NCI-H1092 (cell line): ENCODE results near the gene C19orf73.

ENCODE experiments used
- DNase-seq: peaks from one replicate; lab custom pipeline; 2025; lab: John Stamatoyannopoulos, UW

The C19orf73 gene

GRCh38 chr19:49101160-49101559 is 17.8 kb downstream of the C19orf73 start:
- DNase-seq, result no peak

- no peak for DNase-seq
Measured at GRCh38 chr19:49098795-49099194, 20.1 kb downstream of the C19orf73 start.

DNA sequence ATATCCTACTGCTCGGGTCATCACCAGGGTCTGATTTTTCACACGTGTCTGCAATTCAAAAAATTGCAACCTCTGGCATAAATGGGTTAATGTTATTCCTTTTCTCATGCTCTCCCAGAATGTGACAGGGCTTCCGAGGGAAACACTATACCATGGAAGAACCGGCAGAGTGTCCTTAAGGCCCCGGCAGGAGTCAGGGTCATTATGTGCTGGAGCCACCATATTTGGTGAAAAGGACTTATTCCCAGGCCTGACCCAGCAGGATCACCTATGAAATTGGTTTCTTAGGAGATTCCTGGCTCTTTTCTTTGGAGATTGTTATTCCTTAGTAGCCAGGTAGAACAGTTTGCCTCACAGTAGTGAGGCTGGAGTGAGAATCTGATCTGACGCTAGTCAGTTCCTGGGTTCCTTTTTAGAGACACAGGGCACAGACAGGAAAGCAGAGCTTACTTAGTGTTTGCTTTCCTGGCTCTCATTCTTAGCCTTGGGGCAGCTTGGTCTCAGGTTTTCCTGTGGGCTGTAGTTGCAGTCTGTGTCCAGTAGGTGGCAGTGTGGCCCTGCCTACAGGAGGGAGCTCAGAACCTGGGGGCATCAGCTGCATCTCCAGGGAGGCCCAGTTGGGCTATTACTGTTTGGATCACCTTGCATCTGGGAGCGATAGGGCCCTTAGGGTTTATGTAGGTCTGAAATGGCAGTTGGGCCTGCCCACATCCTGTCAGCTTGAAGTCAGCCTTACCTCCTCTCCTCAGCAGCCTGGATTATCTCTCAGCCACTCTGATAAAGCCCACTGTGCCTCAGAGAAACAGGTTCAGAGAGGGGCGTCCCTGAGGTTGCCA is 21.3 kb downstream of the C19orf73 start:
- DNase-seq, result peak; percentile 15

DNA sequence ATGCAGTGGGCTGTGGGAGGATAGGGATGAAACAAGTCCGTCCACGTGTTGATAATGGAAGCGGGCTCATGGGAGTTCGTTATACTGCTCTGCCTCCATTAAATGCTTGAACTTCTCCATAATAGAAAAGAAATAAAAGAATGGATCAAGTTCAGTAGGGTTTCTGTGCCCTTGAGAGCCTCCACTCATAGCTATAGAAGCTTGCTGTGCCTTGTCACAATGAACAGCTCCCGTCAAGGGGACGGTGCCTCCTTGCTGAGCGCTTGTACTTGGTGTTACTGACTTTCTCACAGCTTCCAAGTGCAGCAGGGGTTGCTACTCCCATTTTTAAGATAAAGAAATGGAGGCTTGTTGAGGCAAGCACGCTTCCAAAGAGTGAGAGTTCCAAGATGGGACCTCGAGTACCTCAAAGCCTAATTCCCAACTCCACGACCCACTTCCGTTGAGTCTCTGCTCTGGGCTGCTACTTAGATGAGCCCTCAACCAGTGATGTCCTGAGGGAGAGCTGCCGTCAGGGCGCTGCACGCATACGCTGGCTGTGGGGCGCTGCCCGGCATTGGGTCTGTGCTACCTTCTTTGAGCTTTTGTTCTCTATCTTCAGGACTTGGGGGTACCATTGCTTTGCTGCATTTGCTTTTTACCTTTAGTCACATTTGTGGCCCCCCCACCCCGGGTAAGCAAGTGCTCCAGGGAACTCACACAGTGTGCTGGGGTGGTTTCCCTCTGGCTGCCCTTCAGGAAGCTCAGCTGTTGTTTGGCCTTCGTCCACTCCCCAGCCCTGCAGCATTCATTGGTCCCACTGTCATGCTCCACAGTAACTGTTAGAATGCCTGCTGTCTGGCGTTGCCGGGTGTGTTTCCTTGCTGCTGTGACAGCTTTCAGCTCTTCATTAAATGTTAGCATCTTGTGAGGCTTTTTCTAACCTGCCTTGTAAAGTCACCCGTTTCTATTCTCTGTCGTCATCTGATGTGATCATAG is 24.1 kb downstream of the C19orf73 start:
- no peak for DNase-seq

DNA sequence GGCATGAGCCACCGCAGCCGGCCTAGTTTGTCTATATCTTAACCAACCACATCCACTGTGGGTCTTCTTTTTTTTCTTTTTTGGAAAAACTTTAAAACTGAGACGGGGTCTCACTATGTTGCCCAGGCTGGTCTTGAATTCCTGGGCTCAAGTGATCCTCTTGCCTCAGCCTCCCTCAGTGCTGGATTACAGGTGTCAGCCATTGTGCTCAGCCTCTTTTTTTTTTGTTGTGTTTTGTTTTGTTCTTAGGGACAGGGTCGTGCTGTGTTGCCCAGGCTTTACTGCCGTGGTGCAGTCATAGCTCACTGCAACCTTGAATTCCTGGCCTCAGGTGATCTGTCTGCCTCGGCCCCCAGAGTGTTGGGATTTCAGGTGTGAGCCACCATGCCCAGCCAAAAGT is 26.3 kb downstream of the C19orf73 start:
- DNase-seq, result no peak

- no peak for DNase-seq
Measured at GRCh38 chr19:49091391-49092038, 27.4 kb downstream of the C19orf73 start.

GRCh38 chr19:49086296-49086695 is 32.6 kb downstream of the C19orf73 start:
- DNase-seq, result no peak

DNA sequence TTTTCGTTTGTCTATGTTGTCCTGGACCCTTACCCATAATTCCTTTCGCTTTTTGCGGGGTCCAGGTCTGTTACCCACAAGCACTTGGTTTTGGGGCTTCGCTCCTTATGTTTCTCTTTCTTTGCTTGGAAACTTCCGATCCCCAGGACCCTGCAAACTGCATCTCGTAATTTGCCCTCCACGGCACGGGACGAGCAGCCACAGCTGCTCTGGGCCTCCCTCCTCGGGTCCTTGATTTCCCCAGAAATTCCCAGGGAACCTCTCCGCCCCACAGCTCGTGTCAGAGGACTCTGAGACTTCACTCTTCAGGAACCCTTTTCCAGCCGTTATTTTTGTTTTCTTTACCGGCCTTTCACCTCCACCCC is 33.1 kb downstream of the C19orf73 start:
- DNase-seq, result no peak

GRCh38 chr19:49085020-49085867 is 33.7 kb downstream of the C19orf73 start, which contains the start of gene SNRNP70:
SNRNP70 (plus strand) TSS chr19:49085451; CDS start chr19:49086415, 964 bp downstream.
- peak; percentile 97 for DNase-seq

DNA sequence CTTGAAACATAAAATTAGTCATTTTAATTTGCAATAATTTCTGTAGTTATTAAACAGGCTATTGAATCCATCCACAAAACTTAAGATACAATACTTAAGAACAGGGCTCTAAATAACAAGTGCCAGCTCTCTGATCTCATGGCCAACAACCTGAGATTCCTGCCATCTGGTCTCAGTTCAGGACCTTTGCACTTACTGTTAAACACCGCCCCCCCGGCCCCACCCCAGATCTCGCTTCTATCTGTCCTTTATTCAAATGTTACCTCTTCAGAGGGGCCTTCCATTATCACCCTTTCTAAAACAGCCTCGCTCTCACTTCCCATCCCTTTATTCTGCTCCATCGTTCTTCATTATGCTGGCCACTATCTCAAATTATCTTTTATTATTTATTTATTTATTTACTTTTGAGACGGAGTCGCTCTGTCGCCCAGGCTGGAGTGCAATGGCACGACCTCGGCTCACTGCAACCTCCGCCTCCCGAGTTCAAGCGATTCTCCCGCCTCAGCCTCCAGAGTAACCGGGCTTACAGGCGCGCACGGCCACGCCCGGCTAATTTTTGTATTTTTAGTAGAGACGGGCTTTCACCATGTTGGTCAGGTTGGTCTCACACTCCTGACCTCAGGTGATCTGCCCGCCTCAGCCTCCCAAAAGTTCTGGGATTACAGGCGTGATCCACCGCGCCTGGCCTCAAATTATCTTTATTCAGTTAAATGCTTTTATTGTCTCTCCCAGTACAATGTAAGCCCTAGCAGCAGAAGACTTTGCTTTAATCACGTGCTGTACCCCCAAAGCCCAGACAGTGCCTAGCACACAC is 34.5 kb downstream of the C19orf73 start:
- DNase-seq, result no peak

DNA sequence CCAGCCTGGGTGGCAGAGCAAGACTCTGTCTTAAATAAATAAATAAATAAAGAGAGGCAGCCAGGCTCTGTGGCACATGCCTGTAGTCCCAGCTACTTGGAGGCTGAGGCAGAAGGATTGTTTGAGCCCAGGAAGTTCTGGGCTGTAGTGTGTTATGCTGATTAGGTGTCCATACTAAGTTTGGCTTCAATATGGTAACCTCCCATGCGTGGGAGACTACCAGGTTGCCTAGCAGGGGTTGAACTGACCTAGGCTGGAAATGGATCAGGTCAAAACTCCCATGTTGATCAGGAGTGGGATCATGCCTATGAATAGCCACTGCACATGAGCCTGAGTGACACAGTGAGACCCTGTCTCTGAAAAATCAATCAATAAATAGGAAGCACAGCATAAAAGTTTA is 37.7 kb downstream of the C19orf73 start:
- no peak for DNase-seq

DNA sequence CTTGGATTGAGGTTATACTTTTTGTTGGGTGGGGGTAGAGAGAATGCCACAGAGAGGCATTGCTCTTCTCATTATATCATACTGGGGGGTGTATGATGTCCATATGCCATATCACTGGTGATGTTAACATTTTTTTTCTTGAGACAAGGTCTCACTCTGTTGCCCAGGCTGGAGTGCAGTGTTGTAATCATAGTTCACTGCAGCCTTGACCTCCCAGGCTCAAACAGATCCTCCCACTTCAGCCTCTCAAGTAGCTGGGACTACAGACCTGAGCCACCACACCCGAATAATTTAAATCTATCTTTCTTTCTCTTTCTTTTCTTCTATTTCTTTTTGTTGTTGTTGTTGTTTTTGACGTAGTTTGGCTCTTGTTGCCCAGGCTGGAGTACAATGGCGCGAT is 38.6 kb downstream of the C19orf73 start:
- DNase-seq, result no peak

DNA sequence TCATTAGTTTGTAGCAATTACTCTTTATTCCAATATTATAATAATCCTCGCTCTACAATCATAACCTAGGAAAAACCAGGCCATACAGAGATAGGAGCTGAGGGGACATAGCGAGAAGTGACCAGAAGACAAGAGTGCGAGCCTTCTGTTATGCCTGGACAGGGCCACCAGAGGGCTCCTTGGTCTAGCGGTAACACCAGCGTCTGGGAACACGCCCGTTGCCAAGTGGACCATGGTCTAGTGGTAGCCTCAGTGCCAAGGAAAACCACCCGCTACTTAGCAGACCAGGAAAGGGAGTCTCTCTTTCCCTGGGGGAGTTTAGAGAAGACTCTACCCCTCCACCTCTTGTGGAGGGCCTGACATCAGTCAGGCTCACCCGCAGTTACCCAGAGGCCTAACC is 44.1 kb downstream of the C19orf73 start:
- DNase-seq, result peak; percentile 20

DNA sequence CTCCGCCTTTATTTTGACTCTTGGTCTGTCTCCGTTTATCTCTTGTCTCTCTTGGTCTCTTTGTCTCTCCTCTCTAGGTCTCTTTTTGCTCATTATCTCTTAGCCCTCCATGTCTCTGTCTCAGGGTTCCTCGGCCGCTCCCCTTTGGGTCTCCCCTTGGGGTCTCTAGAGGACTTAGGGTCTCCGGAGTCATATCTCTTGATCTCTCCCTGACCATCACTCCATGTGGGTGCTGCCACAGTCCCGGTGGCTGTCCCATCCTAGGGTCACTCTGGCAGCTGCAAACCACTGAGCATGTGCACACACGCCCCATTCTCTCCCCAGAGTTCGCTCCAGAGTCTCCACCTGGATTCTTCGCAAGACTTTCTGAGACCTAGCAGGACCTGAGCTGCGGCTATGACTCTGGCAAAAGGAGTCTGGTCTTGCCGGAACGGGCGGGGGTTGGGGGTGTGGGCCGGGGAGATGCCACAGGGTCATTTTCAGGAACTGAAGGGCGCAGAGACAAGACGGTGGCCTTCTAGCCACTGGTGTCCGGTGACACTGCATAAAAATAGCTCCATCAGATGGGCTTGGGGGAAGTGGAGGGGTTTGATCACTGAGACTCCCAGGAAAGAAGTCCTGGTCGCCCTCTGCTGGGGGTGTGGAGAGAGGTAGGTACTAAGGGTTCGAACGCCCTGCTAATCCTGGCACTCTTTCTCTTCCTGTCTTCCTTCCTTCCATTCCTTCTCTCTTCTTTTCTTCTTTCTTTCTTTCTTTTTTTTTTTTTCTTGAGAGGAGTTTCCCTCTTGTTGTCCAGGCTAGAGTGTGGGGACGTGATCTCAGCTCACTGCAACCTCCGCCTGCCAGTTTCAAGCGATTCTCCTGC is 45.2 kb downstream of the C19orf73 start:
- DNase-seq, result no peak

GRCh38 chr19:49071860-49072547 is 46.9 kb downstream of the C19orf73 start:
- no peak for DNase-seq

- no peak for DNase-seq
Measured at GRCh38 chr19:49070416-49070815, 48.5 kb downstream of the C19orf73 start.

DNA sequence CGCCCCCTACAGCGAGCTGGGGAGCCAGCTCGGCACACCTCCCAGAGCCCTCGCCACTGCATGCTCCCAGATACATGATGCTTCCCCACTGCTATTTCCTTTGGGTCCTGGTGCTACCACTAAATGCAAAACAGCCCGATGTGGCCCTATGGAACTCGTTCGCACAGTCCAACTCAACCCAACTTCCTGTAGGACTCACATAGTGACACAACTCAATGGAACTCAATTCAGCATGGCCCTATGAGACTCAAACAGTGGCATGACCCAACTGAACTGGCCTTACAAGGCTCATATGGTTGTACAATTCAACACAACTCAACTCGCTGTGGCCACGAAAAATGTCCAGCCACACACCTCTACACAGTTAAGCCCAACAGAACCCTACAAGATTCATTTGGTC is 49.9 kb downstream of the C19orf73 start:
- DNase-seq, result no peak
